Measurements from ENCODE around the gene TMEM72. TPM values are rescaled to one million over a fixed set of nuclear protein-coding genes. Genes with fewer than 3 reads are reported as not detected.

Gene TMEM72
- polyA plus RNA-seq, 2 of the 4 experiments (the other 2 are of a cell fraction) = not detected

DNA sequence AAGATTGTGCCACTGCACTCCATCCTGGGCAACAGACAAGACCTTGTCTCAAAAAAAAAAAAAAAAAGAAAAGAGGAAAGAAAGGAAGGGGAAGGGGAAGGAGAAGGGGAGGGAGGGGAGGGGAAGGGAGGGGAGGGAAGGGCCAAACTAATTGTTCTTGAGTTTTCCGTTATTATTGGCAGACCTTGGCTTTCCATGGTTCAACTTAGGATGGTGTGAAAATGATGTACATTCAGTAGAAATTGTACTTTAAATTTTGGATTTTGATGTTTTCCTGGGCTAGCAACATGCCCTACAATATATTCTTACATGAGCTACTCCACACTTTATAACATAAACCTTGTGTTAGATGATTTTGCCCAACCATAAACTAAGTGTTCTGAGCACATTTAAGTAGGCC, 1.2 kb upstream of the TMEM72 start:
- no peak overlapping the region for H3K4me3 ChIP-seq
- DNase-seq (ENCODE audit: low read depth in 1 of 2, low spot score in 1 of 2) = no peak
- no peak for FAIRE-seq

DNA sequence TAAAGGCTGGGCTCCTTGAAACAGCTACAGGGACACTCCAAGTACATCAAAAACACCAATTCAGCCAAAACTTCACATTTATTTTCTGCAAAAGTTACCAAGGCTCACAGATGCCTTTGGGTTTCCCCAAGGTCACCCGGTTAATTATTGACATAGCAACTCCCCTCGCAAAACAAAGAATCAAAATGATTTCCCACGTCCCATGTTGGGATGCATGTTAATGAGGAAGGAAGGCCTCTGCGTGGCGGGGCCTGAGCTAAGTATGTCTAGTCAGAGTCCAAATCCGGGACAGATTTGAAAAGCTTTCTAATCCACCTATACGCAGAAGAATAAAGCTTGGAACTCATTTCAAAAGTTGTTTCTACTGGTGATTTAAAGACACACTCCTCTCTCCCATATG, 535 bp upstream of the TMEM72 start:
- H3K4me2 ChIP-seq = no peak overlapping the region
- no peak for ATAC-seq
- H3K9me3 ChIP-seq = no peaks in the 10 kb centered on the region
- 59% methylated on average over 7 of the region's 7 CpGs for WGBS (ENCODE audit: missing lambda C conversion rate)
- DNase-seq (ENCODE audit: low read depth in 1 of 2, low spot score in 1 of 2) = no peak
- TF ChIP-seq, protein P1, sequence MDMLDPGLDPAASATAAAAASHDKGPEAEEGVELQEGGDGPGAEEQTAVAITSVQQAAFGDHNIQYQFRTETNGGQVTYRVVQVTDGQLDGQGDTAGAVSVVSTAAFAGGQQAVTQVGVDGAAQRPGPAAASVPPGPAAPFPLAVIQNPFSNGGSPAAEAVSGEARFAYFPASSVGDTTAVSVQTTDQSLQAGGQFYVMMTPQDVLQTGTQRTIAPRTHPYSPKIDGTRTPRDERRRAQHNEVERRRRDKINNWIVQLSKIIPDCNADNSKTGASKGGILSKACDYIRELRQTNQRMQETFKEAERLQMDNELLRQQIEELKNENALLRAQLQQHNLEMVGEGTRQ (IDR thresholded peaks at IDR 0.05) = no peak
- no peak for TF ChIP-seq JUNB (IDR thresholded peaks at IDR 0.05)
- TF ChIP-seq GATA3 (IDR thresholded peaks at IDR 0.05; ENCODE audit: borderline replicate concordance) = no peak
- TF ChIP-seq EHMT2 (IDR thresholded peaks at IDR 0.05; ENCODE audit: low read depth) = no peak
- TF ChIP-seq, protein P2, sequence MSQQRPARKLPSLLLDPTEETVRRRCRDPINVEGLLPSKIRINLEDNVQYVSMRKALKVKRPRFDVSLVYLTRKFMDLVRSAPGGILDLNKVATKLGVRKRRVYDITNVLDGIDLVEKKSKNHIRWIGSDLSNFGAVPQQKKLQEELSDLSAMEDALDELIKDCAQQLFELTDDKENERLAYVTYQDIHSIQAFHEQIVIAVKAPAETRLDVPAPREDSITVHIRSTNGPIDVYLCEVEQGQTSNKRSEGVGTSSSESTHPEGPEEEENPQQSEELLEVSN (IDR thresholded peaks at IDR 0.05; ENCODE audit: borderline replicate concordance, low read depth) = no peak
- TF ChIP-seq CBX8 (IDR thresholded peaks at IDR 0.05) = no peak
- TF ChIP-seq KDM1A (IDR thresholded peaks at IDR 0.05; ENCODE audit: low read depth) = no peak
- no peak for TF ChIP-seq HOXA7 (CRISPR knock-in tag; IDR thresholded peaks at IDR 0.05)
- TF ChIP-seq FOSB (CRISPR knock-in tag; IDR thresholded peaks at IDR 0.05) = no peak
- TF ChIP-seq CEBPB (IDR thresholded peaks at IDR 0.05) = no peak
- no peak for TF ChIP-seq ZSCAN20 (CRISPR knock-in tag; IDR thresholded peaks at IDR 0.05)
- TF ChIP-seq SREBF2 (IDR thresholded peaks at IDR 0.05) = no peak
- TF ChIP-seq, protein P3, sequence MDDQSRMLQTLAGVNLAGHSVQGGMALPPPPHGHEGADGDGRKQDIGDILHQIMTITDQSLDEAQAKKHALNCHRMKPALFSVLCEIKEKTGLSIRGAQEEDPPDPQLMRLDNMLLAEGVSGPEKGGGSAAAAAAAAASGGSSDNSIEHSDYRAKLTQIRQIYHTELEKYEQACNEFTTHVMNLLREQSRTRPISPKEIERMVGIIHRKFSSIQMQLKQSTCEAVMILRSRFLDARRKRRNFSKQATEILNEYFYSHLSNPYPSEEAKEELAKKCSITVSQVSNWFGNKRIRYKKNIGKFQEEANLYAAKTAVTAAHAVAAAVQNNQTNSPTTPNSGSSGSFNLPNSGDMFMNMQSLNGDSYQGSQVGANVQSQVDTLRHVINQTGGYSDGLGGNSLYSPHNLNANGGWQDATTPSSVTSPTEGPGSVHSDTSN (IDR thresholded peaks at IDR 0.05) = no peak
- no peak for TF ChIP-seq HMGXB4 (CRISPR knock-in tag; IDR thresholded peaks at IDR 0.05; ENCODE audit: borderline replicate concordance)
- TF ChIP-seq BCL3 (IDR thresholded peaks at IDR 0.05) = no peak
- no peak for TF ChIP-seq ELK1 (IDR thresholded peaks at IDR 0.05; ENCODE audit: low read depth, low read length)
- no peak for TF ChIP-seq KDM5A (IDR thresholded peaks at IDR 0.05)
- TF ChIP-seq MAX (IDR thresholded peaks at IDR 0.05) = no peak
- FAIRE-seq = no peak
- H3K4me3 ChIP-seq = no peak overlapping the region
- no peaks in the 10 kb centered on the region for H3K4me1 ChIP-seq
- CTCF ChIA-PET = interaction anchor here (1.2 kb wide), 1 partner anchor 22 kb away, joined by 4 read pairs; no protein-coding TSS in a partner anchor
- no peak overlapping the region for H3K27ac ChIP-seq
- POLR2A ChIA-PET = no interaction called here

More for the DNA sequence above, 1.2 kb upstream of the TMEM72 start:
- WGBS (ENCODE audit: missing lambda C conversion rate) = 70% methylated on average over 1 of the region's 1 CpG
- H3K9me3 ChIP-seq = no peaks in the 10 kb centered on the region
- ChIA-PET CTCF (no interaction called here), POLR2A (no interaction called here)
- no peak overlapping the region for H3K4me2 ChIP-seq
- ATAC-seq = no peak
- H3K4me1 ChIP-seq = no peaks in the 10 kb centered on the region
- H3K27ac ChIP-seq = no peak overlapping the region
- TF ChIP-seq FOXS1 (CRISPR knock-in tag; IDR thresholded peaks at IDR 0.05) (no peak), FOSL2 (IDR thresholded peaks at IDR 0.05) (no peak), FOSL2 (CRISPR knock-in tag; IDR thresholded peaks at IDR 0.05) (no peak), CBX8 (IDR thresholded peaks at IDR 0.05) (no peak), HOXB5 (CRISPR knock-in tag; IDR thresholded peaks at IDR 0.05) (no peak), ELK1 (IDR thresholded peaks at IDR 0.05; ENCODE audit: low read depth, low read length) (no peak), EHMT2 (IDR thresholded peaks at IDR 0.05; ENCODE audit: low read depth) (no peak), CBX2 (IDR thresholded peaks at IDR 0.05; ENCODE audit: borderline replicate concordance, low read depth) (no peak), BHLHE40 (IDR thresholded peaks at IDR 0.05; ENCODE audit: low read depth, low read length) (no peak), RFX5 (IDR thresholded peaks at IDR 0.05) (no peak), HMGXB4 (CRISPR knock-in tag; IDR thresholded peaks at IDR 0.05; ENCODE audit: borderline replicate concordance) (no peak), HDAC2 (IDR thresholded peaks at IDR 0.05) (no peak)
